MM.1S (cell line): ENCODE results near the gene CLEC16A.

Experiments used
- DNase-seq: peaks from one replicate; pipeline ENCODE4 v3.0.0-alpha.2; 2015
- H2AFZ ChIP-seq: fragments of 300-600 bp; sonication (generic); 2 replicates; pipeline ENCODE4 v1.6.0; 2016; ENCODE audit warnings: antibody characterized with exemption, low read length
- H3F3A ChIP-seq: fragments of 300-600 bp; sonication (generic); 2 replicates; pipeline ENCODE4 v1.6.1; 2016; ENCODE audit warnings: mild to moderate bottlenecking, antibody characterized with exemption, low read length, moderate library complexity, mixed read lengths; ENCODE audit not compliant: insufficient read depth
- H3K27ac ChIP-seq: fragments of 300-600 bp; sonication (generic); 2 replicates; pipeline ENCODE4 v1.5.1; 2016; ENCODE audit warnings: mild to moderate bottlenecking, low read length
- H3K27me3 ChIP-seq: fragments of 300-600 bp; sonication (generic); replicated peaks from 2 replicates; pipeline ENCODE4 v1.6.0; 2016; ENCODE audit warnings: low read length; ENCODE audit not compliant: insufficient read depth
- H3K36me3 ChIP-seq: fragments of 300-600 bp; sonication (generic); replicated peaks from 2 replicates; pipeline ENCODE4 v1.6.1; 2016; ENCODE audit warnings: mild to moderate bottlenecking, low read length, mixed read lengths; ENCODE audit not compliant: insufficient read depth
- H3K4me1 ChIP-seq: fragments of 300-600 bp; sonication (generic); 2 replicates; pipeline ENCODE4 v1.6.1; 2016; ENCODE audit warnings: low read length, mixed read lengths
- H3K4me2 ChIP-seq: fragments of 300-600 bp; sonication (generic); 2 replicates; pipeline ENCODE4 v1.6.0; 2016; ENCODE audit warnings: low read depth, low read length
- H3K4me3 ChIP-seq: fragments of 300-600 bp; sonication (generic); 2 replicates; pipeline ENCODE4 v1.5.1; 2016; ENCODE audit warnings: low read length, mixed read lengths
- H3K79me2 ChIP-seq: fragments of 300-600 bp; sonication (generic); 2 replicates; pipeline ENCODE4 v1.6.1; 2016; ENCODE audit warnings: mixed run types, low read length, mixed read lengths
- H3K9ac ChIP-seq: fragments of 300-600 bp; sonication (generic); 2 replicates; pipeline ENCODE4 v1.6.1; 2016; ENCODE audit warnings: low read length, mixed read lengths
- H3K9me2 ChIP-seq: fragments of 300-600 bp; sonication (generic); replicated peaks from 2 replicates; pipeline ENCODE4 v1.6.1; 2016; ENCODE audit warnings: mild to moderate bottlenecking, low read length, mixed read lengths; ENCODE audit not compliant: insufficient read depth
- H3K9me3 ChIP-seq: fragments of 300-600 bp; sonication (generic); replicated peaks from 2 replicates; pipeline ENCODE4 v1.6.1; 2016; ENCODE audit warnings: mild to moderate bottlenecking, low read length, mixed read lengths; ENCODE audit not compliant: insufficient read depth
- H4K20me1 ChIP-seq: fragments of 300-600 bp; sonication (generic); 2 replicates; pipeline ENCODE4 v1.6.1; 2016; ENCODE audit warnings: mild to moderate bottlenecking, low read length, moderate library complexity, mixed read lengths; ENCODE audit not compliant: insufficient read depth
- EZH2 ChIP-seq: fragments of 300-600 bp; sonication (generic); optimal IDR thresholded peaks from 2 replicates; pipeline ENCODE3; 2017; ENCODE audit warnings: low read depth, mild to moderate bottlenecking, antibody characterized with exemption, low read length, mixed read lengths
- EZH2phosphoT487 ChIP-seq: fragments of 300-600 bp; sonication (generic); IDR thresholded peaks from 2 replicates; pipeline ENCODE4 v1.6.1; 2018; ENCODE audit warnings: antibody characterized with exemption, low read length
- TF ChIP-seq, protein P1 (sequence below): fragments of 300-600 bp; sonication (generic); IDR thresholded peaks from 2 replicates; pipeline ENCODE4 v1.5.1; 2016; ENCODE audit warnings: antibody characterized with exemption, low read length, mixed read lengths

The CLEC16A gene

DNA sequence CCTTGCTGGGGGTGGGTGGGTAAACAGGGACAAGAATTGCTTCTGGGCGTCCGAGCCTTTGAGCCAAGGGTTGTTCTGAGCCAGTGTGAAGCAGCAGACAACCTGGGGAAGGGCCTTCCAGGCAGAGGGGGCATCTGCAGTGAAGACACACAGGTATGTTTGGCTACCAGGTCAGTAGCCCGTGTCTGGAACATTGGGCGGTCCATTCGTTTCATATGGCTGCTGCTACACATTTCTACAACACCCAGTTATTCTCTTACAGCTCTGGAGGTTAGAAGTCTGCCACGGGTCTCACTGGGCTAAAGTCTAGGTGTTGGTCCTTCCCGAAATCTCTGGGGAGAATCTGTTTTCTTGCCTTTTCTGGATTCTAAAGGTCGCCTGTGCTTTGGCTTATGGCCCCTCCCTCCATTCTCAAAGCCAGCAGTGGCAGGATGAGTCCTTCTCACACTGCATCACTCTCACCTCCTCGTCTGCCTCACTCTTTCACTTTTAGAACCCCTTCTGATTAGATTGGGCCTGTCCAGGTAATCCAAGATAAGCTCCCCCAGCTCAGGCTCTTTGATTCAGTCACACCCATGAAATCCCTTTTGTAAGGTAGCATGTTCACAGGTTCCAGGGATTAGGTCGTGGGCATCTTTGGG, 136.1 kb downstream of the CLEC16A start:
- DNase-seq: no peak
- no peaks in the 10 kb centered on the region for H3K9me3 ChIP-seq
- H3K27me3 ChIP-seq: no peaks in the 10 kb centered on the region
- H3K4me3 ChIP-seq: no peak overlapping the region
- H3K27ac ChIP-seq: no peak overlapping the region
- H3K9me2 ChIP-seq: no peaks in the 10 kb centered on the region
- no peaks in the 10 kb centered on the region for H3K79me2 ChIP-seq
- H2AFZ ChIP-seq: no peak overlapping the region
- H3K4me2 ChIP-seq: no peak overlapping the region
- H3K4me1 ChIP-seq: peaks cover 29% of the 10 kb centered on the region
- H3K36me3 ChIP-seq: no peaks in the 10 kb centered on the region
- peaks cover 14% of the 10 kb centered on the region for H3F3A ChIP-seq
- H4K20me1 ChIP-seq: no peaks in the 10 kb centered on the region
- no peak overlapping the region for H3K9ac ChIP-seq
- TF ChIP-seq, protein P1, sequence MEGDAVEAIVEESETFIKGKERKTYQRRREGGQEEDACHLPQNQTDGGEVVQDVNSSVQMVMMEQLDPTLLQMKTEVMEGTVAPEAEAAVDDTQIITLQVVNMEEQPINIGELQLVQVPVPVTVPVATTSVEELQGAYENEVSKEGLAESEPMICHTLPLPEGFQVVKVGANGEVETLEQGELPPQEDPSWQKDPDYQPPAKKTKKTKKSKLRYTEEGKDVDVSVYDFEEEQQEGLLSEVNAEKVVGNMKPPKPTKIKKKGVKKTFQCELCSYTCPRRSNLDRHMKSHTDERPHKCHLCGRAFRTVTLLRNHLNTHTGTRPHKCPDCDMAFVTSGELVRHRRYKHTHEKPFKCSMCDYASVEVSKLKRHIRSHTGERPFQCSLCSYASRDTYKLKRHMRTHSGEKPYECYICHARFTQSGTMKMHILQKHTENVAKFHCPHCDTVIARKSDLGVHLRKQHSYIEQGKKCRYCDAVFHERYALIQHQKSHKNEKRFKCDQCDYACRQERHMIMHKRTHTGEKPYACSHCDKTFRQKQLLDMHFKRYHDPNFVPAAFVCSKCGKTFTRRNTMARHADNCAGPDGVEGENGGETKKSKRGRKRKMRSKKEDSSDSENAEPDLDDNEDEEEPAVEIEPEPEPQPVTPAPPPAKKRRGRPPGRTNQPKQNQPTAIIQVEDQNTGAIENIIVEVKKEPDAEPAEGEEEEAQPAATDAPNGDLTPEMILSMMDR: no peak
- TF ChIP-seq EZH2 (no peak), EZH2phosphoT487 (no peak)

DNA sequence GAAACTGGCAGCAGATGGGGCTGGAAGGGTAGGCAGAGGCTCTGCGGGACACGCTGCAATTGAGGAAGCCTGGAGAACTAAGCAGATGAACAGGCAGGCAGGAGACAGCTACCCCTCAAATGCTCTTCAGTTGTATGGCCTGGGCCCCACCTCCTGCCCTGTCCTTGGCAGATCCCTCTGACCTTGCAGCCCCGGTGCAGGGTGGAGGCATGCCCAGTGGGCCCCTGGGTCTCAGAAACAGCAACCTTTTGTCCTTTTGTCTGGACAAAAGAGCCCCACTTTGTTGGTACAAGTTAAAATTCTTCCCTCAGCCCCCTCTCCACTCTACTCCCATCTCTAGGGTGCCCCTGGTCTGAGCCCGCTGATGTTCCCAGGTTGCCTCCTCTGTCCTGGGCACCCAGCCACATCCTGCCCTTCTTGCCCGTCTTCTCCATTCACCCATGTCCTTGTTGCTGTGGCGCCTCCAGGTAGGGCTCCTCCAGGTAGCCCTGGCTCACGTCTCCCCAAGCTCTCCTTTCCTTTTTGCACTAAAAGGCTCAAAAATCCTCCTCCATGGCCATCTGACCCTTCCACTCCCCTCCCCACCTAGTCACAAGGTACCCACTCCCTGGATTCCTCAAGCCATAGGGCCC, 136.8 kb downstream of the CLEC16A start:
- peaks cover 14% of the 10 kb centered on the region for H3F3A ChIP-seq
- H3K9me3 ChIP-seq: no peaks in the 10 kb centered on the region
- H3K79me2 ChIP-seq: no peaks in the 10 kb centered on the region
- peaks cover 29% of the 10 kb centered on the region for H3K4me1 ChIP-seq
- no peaks in the 10 kb centered on the region for H4K20me1 ChIP-seq
- H3K36me3 ChIP-seq: no peaks in the 10 kb centered on the region
- H3K4me2 ChIP-seq: no peak overlapping the region
- TF ChIP-seq EZH2: no peak
- TF ChIP-seq, protein P1: no peak
- TF ChIP-seq EZH2phosphoT487: no peak
- H2AFZ ChIP-seq: no peak overlapping the region
- no peak overlapping the region for H3K9ac ChIP-seq
- no peaks in the 10 kb centered on the region for H3K27me3 ChIP-seq
- no peak overlapping the region for H3K27ac ChIP-seq
- no peak overlapping the region for H3K4me3 ChIP-seq
- DNase-seq: no peak
- H3K9me2 ChIP-seq: no peaks in the 10 kb centered on the region

DNA sequence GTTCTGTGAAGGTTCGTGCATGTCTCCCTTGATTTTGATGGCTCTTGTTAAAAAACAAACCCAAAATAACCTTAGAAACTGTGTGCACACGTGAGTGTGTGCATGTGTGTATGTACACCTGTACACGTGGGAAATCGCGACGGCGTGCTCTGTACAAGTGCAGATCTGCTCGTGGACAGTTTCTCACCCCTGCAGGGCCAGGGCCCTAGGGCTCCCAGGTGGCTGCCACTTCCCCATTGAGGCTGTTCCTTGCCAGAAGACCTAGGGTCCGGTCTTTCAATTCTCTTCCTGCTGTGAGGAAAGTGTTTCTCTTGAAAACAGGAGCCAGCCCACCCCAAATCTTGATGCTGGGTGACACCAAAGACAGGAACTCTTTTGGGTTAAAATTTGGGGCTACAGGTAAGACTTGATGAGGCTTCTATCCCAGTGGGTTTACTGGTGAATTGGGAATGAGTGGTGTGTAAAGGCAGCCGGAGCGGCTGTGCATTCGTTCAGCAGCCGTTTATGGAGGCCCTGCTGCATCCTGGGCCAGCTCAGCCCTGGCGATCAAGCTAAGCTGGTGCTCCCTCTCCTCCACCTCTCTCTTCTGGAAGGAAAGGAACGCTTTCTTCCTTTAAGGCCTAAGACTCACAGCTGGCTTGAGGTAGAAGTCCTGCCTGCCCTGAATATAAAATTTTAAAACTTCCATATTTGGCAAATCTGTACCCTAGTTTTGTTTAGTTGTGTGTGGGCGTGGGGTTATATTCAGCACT, 137.9 kb downstream of the CLEC16A start:
- Histone ChIP-seq H3K4me3 (no peak overlapping the region), H3K9me2 (no peaks in the 10 kb centered on the region), H3K36me3 (no peaks in the 10 kb centered on the region), H4K20me1 (no peaks in the 10 kb centered on the region), H3K27me3 (no peaks in the 10 kb centered on the region), H3K9ac (no peak overlapping the region), H3F3A (peaks cover 13% of the 10 kb centered on the region), H3K4me1 (peaks cover 25% of the 10 kb centered on the region), H3K4me2 (no peak overlapping the region), H3K79me2 (no peaks in the 10 kb centered on the region), H2AFZ (no peak overlapping the region), H3K9me3 (no peaks in the 10 kb centered on the region), H3K27ac (no peak overlapping the region)
- TF ChIP-seq, protein P1: no peak
- TF ChIP-seq EZH2 (no peak), EZH2phosphoT487 (no peak)
- no peak for DNase-seq
